ENCODE data around the gene UBE2O. TPM values are rescaled to one million over a fixed set of nuclear protein-coding genes. Genes with fewer than 3 reads are reported as not detected.

UBE2O gene
- total RNA-seq (10 to 100 TPM; 11.0 to 26.3 (median 16.1) TPM), polyA plus RNA-seq (10 to 100 TPM in 1 of 3 donors, 1 to 10 TPM in 2; 6.2 to 16.1 (median 6.6) TPM)

DNA sequence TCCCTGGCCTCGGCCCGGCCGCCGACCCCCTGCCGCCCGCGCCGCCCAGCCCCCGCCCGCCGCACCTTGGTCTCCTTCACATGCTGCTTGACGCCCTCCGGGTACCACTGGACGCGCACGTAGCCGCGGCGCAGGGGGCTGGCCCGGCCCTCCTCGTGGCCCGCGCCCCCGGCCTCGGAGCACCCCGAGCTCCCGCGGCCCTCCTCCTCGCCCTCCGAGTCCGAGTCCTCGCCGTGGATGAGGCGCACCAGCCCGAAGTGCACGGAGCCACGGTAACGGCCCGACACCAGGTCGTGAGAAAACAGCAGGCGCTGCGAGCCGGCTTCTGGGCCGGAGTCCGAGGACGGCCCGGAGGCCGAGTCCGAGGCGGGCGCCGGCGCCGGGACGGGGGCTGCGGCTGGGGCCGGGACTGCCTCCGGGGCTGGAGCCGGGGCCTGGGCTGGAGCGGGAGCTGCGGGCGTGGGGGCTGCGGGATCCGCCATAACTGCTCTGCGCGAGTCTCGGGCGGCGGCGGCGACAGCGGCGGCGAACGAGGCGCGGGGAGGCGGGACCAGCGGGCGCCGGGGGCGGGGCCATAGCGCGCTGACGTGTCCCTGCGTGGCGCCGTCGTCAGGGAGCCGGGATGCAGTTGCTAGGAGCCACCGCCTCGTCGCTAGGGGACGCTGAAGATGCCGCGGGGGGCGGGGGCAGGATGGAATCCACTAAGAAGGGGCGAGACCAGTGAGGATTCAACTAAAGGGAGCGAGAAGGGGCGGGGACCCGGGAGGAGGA lies at the start of gene UBE2O:
Gene UBE2O, minus strand, starts transcription at position 493 of the 771 bp plus-strand sequence. Its CDS starts 11 bp downstream, at position 482.
- intact Hi-C loops (cut with DNase I) = loop anchor here (5.0 kb wide), 1 partner anchor 41 kb away; no protein-coding TSS in a partner anchor
- Histone ChIP-seq H3K36me3 (no peaks in the 10 kb centered on the region), H3K27me3 (no peaks in the 10 kb centered on the region), H3K27ac (peak within 1 kb of the TSS; percentile 76 to 85 (median 80)), H3K4me1 (peaks cover 0 to 25% (median 20%) of the 10 kb centered on the region in 4 donors), H3K4me3 (peak within 1 kb of the TSS; percentile 55 to 97 (median 83)), H3K9me3 (no peaks in the 10 kb centered on the region)
- WGBS, 2 donors = 0 to 1% methylated on average over 101 of the region's 101 CpGs
- peak; percentile 89 for DNase-seq
- peak in 3 of 4 donors; percentile 6 to 72 (median 53) for TF ChIP-seq POLR2AphosphoS5 (IDR thresholded peaks at IDR 0.05)
- no peak for TF ChIP-seq POLR2A (IDR thresholded peaks at IDR 0.05)
- no peak for TF ChIP-seq EP300 (IDR thresholded peaks at IDR 0.05)
- TF ChIP-seq, protein P1, sequence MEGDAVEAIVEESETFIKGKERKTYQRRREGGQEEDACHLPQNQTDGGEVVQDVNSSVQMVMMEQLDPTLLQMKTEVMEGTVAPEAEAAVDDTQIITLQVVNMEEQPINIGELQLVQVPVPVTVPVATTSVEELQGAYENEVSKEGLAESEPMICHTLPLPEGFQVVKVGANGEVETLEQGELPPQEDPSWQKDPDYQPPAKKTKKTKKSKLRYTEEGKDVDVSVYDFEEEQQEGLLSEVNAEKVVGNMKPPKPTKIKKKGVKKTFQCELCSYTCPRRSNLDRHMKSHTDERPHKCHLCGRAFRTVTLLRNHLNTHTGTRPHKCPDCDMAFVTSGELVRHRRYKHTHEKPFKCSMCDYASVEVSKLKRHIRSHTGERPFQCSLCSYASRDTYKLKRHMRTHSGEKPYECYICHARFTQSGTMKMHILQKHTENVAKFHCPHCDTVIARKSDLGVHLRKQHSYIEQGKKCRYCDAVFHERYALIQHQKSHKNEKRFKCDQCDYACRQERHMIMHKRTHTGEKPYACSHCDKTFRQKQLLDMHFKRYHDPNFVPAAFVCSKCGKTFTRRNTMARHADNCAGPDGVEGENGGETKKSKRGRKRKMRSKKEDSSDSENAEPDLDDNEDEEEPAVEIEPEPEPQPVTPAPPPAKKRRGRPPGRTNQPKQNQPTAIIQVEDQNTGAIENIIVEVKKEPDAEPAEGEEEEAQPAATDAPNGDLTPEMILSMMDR (IDR thresholded peaks at IDR 0.05) = peak in 2 of 4 experiments; percentile 19 to 57

DNA sequence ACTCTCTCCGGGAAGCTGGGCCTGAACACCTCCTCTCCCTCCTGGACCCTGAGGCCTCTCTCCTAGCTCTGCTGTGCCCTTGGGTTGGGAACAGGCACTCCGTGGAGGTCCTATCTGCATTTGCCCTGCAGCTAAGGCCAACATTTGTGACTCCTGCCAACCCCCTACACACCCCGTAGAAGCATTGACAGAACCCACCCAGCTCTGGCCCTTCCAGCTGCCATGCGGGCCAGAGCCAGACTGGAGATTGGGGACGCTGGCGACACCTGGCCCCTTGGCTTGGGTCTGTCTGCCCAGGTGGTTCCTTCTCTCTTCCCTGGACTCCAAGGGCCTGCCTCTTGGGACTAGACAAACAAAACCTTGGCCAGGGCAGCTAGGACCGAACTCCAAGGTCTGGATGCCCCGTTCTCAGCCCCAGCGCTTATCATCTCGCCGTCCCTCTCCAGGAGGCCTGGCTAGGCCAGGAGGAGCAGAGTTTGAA lies 48.9 kb upstream of the UBE2O start:
- Histone ChIP-seq H3K9me3 (no peaks in the 10 kb centered on the region), H3K27ac (peak overlapping the region; percentile 73 to 78 (median 76)), H3K36me3 (no peaks in the 10 kb centered on the region), H3K27me3 (peaks cover 0 to 4% (median 2%) of the 10 kb centered on the region in 3 donors), H3K4me3 (peak overlapping the region in 3 of 4 donors; percentile 47 to 61 (median 58)), H3K4me1 (peaks cover 0 to 41% (median 34%) of the 10 kb centered on the region in 4 donors)
- WGBS, 2 donors = 79 to 84% methylated on average over 11 of the region's 11 CpGs
- TF ChIP-seq EP300 (IDR thresholded peaks at IDR 0.05) (no peak), POLR2A (IDR thresholded peaks at IDR 0.05) (no peak), POLR2AphosphoS5 (IDR thresholded peaks at IDR 0.05) (no peak)
- TF ChIP-seq, protein P1 (IDR thresholded peaks at IDR 0.05) = no peak
- intact Hi-C loops (cut with DNase I) = no loop called here
- no peak for DNase-seq

DNA sequence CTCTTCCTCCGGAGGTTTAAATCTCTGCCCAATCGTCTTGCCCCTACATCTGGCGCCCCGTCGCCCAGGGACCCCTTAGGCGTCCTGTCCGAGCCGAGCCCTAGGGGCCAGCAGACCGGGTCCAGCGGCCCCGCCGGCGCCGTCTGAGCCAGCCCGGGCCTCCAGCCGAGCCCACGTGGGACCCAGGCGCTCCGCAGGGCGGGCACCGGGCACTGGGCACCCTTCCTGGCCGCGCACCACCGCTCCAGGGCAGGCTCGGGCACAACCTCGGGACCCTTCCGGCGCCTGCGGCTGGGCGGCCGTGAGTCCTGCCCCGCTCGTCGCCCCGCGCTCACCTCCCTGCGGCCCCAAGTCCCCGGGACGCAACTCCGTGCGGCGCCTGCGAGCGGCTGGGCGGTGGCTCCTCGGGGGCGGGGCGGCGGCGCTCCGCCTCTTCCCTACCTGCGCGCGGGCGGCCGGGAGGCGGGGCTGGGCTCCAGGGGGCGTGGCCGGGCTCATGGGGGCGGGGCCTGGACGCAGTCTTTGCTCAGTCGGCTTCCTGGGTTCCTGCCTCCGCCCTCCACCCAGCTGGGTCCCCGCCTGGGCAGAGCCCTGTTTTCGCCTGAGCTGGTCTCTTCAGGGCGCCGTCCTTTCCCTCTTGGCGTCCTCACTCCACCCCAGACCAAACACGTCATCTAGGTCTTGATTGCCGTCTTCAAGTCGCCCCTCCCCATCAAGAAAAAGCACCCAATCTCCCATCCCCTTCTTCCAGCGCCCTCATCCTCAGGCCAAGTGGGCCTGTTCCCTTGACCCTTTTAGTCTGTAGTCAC lies 48.3 kb upstream of the UBE2O start, which contains the start of gene RHBDF2:
Gene RHBDF2, minus strand, starts transcription at position 406 of the 809 bp plus-strand sequence. CDS start 19,899 bp downstream, outside the sequence.
- peak; percentile 93 for DNase-seq
- H3K4me1 ChIP-seq = peaks cover 0 to 39% (median 33%) of the 10 kb centered on the region in 4 donors

DNA sequence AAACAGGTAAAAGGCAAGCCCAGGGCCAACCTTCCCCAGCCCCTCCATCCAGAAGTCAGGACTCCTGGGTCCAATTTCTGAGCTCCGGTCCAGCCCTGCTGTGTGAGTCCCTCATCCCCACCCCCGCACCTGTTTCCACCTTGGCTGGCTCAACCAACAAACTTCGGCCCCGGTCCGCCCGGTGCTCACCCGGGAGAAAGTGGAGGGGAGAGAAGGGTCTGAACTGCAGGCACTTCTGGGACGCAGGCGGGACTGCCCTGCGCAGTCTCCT lies 47.7 kb upstream of the UBE2O start:
- Histone ChIP-seq H3K4me3 (peak overlapping the region; percentile 4 to 61 (median 52)), H3K36me3 (no peaks in the 10 kb centered on the region), H3K27me3 (no peaks in the 10 kb centered on the region), H3K9me3 (no peaks in the 10 kb centered on the region), H3K4me1 (peaks cover 0 to 39% (median 32%) of the 10 kb centered on the region in 4 donors), H3K27ac (peak overlapping the region; percentile 73 to 78 (median 76))
- intact Hi-C loops (cut with DNase I) = no loop called here
- no peak for DNase-seq
- TF ChIP-seq POLR2AphosphoS5 (IDR thresholded peaks at IDR 0.05) (no peak), EP300 (IDR thresholded peaks at IDR 0.05) (no peak), POLR2A (IDR thresholded peaks at IDR 0.05) (no peak)
- WGBS, 2 donors = 1 to 14% methylated on average over 10 of the region's 10 CpGs

More for the DNA sequence above, 48.3 kb upstream of the UBE2O start, which contains the start of gene RHBDF2:
- Histone ChIP-seq H3K9me3 (no peaks in the 10 kb centered on the region), H3K4me3 (peak within 1 kb of the TSS; percentile 4 to 61 (median 52)), H3K36me3 (no peaks in the 10 kb centered on the region), H3K27me3 (no peaks in the 10 kb centered on the region), H3K27ac (peak within 1 kb of the TSS; percentile 73 to 78 (median 76))
- WGBS, 2 donors = 1% methylated on average over 72 of the region's 72 CpGs
- TF ChIP-seq POLR2AphosphoS5 (IDR thresholded peaks at IDR 0.05) = peak in 3 of 4 donors; percentile 34 to 67 (median 59)
- TF ChIP-seq EP300 (IDR thresholded peaks at IDR 0.05) = no peak
- intact Hi-C loops (cut with DNase I) = no loop called here

DNA sequence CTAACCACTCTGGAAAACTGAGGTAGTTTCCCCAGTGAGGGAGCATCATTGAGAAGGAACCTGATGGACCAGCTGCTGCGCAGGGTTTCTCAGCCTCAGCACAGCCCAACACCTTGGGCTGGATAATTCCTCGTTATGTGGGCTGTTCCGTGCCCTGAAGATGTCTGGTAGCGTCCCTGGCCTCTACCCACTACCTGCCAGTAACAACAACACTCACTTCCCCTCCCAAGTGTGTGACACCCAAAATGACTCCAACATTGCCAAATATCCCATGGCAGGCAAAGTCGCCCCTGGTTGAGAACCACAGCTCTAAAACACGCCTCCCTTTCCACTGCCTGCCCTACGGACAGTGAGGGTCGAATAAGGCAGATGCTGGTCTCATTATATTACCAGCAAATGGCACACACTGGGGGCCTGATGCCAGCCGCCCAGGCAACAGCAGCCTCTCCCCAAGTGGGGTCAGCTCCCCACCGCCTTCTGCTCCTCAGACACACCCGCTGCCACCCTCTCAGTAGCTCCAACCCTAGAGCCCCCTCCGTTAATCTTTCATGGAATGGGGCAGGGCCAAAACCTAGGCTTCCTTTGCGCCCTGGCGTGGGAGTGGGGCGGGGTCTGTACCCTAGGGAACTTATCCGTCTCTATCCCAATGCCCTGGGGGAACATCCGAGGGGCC lies 47.3 kb upstream of the UBE2O start:
- WGBS, 2 donors = 23 to 48% methylated on average over 17 of the region's 17 CpGs
- TF ChIP-seq POLR2AphosphoS5 (IDR thresholded peaks at IDR 0.05) = peak in 1 of 4 donors; percentile 11
- TF ChIP-seq, protein P1 (IDR thresholded peaks at IDR 0.05) = no peak
- Histone ChIP-seq H3K4me3 (peak overlapping the region; percentile 4 to 61 (median 52)), H3K9me3 (no peaks in the 10 kb centered on the region), H3K36me3 (no peaks in the 10 kb centered on the region), H3K27me3 (no peaks in the 10 kb centered on the region), H3K27ac (peak overlapping the region; percentile 73 to 78 (median 76)), H3K4me1 (peaks cover 0 to 39% (median 32%) of the 10 kb centered on the region in 4 donors)
- intact Hi-C loops (cut with DNase I) = no loop called here
- DNase-seq = no peak
